ENCODE data around the gene FCSK.
"Not testable (repeated sequence)": the region's sequence is repeated elsewhere in the genome, so short reads cannot be mapped to it uniquely, and the experiment has no call there.

Gene FCSK

DNA sequence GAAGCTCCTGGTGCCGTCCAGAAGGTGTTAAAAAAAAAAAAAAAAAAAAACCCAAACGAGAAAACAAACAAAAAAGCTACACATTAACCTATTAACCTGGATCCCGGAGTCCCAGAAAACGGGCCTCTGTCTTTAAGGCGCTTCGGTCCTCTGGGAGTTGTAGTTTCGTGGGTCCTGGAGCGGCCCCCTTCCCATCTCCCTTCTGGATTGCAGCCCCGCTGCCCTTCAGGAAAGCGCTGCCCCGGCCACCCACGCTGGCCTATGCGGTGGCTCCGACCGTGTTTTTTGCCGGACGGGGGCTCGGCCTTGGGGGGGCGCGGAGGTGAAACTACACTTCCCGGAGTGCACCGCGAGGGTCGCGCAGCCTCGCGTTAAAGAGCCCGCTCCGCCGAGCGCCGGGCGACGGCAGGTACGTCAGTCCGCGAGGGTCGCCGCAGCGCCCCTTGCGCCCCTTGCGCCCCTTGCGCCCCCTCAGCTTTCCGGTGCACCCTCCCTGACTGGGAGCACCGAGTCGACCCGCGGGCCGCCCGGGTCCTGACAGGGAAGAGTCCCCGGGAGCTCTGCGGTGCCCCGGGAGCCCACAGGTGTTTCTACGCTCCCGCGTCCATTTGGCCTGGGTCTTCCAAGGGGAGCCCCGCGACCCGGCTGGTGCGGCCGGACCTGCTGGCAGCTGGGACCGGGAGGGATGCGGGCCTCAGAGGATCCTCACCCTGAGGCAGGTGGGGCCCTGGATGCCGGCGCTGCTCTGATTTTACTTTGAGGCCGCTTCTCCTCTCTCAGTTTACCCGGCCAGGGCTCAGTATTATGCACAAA, at the start of gene FCSK:
Gene FCSK, plus strand, starts transcription at position 374 of the 813 bp plus-strand sequence. CDS start 8,596 bp downstream, outside the sequence.
- intact Hi-C loops (cut with DNase I): loop anchor here (2.0 to 5.0 kb wide), 2 partner anchors 16 to 72 kb away; partner anchors contain the start of gene ST3GAL2

DNA sequence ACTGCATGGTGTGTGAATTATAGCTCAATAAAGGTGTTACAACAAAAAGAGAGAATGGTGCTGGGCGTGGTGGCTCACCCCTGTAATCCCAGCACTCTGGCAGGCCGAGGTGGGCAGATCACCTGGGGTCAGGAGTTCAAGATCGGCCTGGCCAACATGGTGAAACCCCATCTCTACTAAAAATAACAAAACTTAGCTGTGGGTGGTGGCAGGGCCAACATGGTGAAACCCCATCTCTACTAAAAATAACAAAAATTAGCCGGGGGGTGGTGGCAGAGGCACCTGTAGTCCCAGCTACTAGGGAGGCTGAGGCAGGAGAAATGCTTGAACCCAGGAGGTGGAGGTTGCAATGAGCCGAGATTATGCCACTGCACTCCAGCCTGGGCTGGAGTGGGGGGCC, 48.3 kb upstream of the FCSK start:
- intact Hi-C loops (cut with DNase I): not testable (repeated sequence)

More for the DNA sequence above, at the start of gene FCSK:
- peak; percentile 57 to 95 (median 70) for DNase-seq

GRCh38 chr16:70407811-70408274, 46.6 kb upstream of the FCSK start:
- intact Hi-C loops (cut with DNase I): no loop called here
- no peak for DNase-seq

More for the DNA sequence above, 48.3 kb upstream of the FCSK start:
- DNase-seq: not testable (repeated sequence)

- DNase-seq: peak in 8 of 10 donors; percentile 40 to 90 (median 48)
- intact Hi-C loops (cut with DNase I): no loop called here
Observed at GRCh38 chr16:70410734-70411133, 43.7 kb upstream of the FCSK start.

GRCh38 chr16:70412385-70412784, 42.0 kb upstream of the FCSK start:
- intact Hi-C loops (cut with DNase I): no loop called here
- DNase-seq: no peak

DNA sequence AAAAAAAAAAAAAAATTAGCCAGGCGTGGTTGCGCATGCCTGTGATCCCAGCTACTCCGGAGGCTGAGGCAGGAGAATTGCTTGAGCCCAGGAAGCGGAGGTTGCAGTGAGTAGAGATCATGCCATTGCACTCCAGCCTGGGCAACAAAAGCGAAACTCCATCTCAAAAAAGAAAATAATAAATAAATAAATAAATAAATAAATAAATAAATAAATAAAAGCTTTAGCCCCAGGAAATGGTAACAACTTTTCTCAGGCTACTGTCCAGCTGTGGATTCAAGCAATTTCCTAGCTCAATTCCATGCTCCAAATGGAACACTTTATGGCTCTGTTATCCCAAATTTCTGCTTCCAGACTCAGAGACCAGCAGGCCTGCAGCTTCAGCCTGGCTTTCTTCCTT, 40.8 kb upstream of the FCSK start:
- DNase-seq; intact Hi-C loops (cut with DNase I): not testable (repeated sequence)

- no peak for DNase-seq
- intact Hi-C loops (cut with DNase I): no loop called here
Observed at GRCh38 chr16:70416748-70417616, 37.4 kb upstream of the FCSK start.

DNA sequence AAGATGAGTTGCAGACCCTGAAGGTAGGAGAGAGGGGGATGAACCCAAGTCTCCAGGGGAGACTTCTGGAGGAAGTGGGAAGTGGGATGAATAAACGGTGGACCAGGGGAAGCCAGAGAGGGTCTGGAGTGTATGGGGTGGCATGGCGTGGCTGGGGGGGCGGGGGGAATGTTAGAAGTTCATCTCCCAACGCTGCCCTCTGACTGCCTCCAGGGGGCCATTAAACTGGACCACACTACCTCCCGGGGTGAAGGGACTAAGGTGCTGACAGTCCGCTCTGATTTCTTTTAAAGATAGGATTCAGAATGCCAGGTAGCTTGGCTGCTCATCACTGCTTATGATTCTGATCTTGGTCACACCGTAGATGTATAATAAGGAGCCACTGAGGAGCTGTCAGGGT, 36.7 kb upstream of the FCSK start:
- intact Hi-C loops (cut with DNase I): no loop called here
- DNase-seq: no peak

GRCh38 chr16:70418274-70418992, 36.0 kb upstream of the FCSK start:
- DNase-seq: no peak
- intact Hi-C loops (cut with DNase I): no loop called here

DNA sequence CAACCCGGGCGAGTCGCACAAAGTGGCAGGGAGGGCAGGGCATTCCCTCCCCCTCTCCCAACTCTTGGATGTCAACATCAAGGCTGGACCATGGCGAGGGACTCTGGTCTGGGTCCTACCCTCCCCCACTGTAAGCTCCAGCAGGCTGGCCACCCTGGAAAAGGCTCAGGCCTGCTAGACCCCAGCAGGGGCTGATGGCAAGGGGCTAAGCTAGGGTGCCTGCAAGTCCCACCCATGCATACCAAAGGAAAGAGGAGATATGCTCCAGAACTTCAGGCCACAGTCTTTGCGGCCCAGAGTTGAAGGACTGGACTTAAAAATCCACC, 35.4 kb upstream of the FCSK start:
- intact Hi-C loops (cut with DNase I): no loop called here
- DNase-seq: no peak

DNA sequence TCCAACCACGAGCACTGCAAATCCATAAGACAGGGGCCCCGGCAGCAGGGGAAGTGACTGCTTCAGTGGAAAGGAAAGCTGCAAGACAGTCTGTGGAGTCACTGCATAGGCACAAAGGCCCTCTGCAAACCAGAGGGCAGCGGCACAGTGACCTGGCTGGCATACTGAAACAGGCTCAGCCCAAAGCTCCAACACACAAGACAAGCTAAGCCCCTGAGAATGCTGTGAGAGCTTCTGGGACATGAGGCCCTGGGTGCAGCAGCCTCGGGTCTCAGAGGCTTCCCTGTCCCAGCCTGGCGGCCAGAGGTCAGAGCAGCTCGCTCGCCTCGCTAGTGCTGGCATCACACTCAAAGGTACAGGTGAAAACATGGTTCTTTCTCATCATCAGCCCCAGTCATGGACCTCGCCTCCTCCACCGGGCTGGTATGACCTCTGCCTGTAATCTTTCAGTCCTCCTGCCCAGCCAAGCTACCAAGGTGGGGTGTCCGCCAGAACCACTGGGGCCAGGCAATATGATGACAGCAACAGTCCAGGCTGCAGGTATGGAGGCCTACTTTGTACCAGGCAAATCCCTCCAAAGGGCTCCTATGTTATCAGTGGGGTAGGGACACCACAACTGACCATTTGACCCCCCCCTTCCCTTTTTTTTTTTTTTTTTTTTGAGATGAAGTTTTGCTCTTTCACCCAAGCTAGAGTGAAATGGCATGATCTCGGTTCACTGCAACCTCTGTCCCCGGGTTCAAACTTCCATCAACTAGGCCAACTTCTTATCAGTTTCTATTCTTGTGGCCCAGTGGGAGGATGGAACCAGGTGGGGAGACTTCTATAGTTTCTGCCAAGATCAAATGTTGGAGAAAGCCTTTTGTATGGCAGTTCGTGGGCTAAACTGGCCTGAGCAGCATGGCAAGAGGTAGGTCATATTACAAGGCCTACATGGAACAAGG, 34.7 kb upstream of the FCSK start:
- intact Hi-C loops (cut with DNase I): no loop called here
- DNase-seq: no peak

GRCh38 chr16:70421014-70421413, 33.4 kb upstream of the FCSK start:
- intact Hi-C loops (cut with DNase I): no loop called here
- DNase-seq: no peak

- intact Hi-C loops (cut with DNase I): no loop called here
- DNase-seq: no peak
Observed at GRCh38 chr16:70421473-70422311, 32.7 kb upstream of the FCSK start.

DNA sequence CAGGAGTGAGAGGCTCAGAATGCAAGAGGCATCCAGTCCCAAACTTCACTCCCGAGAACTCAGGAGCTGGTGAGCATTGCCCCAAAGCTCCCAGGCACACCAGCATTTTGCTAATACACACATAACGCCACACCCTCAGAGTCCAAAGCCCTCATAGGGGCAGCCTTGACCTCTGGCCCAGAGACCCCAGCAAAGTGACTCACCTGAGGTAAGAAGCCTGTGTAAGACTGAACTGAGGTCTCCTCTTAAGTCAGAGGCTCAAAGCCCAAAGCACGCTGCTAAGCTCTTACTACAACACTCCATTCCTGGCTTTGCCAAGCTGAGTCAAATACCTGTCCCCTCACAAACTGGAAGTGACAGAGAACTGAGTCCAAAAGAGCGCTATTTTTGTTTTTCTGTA, 31.9 kb upstream of the FCSK start:
- DNase-seq: no peak

DNA sequence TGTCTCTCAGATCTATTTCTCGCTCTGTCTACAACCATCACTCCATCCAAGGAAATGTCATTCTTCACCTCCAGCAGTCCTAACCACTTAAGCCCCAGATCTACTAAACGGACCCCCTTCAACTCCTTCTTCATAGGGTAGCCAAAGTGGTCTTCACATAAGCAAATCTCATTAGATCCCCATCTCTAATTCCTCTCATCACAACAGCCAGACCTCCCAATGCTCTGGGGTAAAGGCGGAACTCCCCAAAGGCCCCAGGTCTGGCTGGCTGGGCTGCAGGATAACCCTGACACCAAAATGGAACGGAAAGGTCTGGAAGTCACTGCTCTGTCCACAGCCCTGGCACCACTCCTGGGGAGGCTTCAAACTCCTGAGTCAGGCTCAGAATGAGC, 26.6 kb upstream of the FCSK start:
- intact Hi-C loops (cut with DNase I): no loop called here
- DNase-seq: no peak

More for the DNA sequence above, 31.9 kb upstream of the FCSK start:
- intact Hi-C loops (cut with DNase I): no loop called here

GRCh38 chr16:70428178-70428998, 26.0 kb upstream of the FCSK start:
- intact Hi-C loops (cut with DNase I): no loop called here
- DNase-seq: peak; percentile 53 to 92 (median 64)

- intact Hi-C loops (cut with DNase I): no loop called here
Observed at GRCh38 chr16:70429888-70430666, 24.3 kb upstream of the FCSK start.

More at GRCh38 chr16:70429888-70430666, 24.3 kb upstream of the FCSK start:
- no peak for DNase-seq
